Ishikawa (cell line): Measurements from ENCODE around the gene FAM114A1.

Experiments
- CEBPB ChIP-seq: IDR thresholded peaks from 2 replicates; pipeline ENCODE4 v1.6.1; 2012
- CREB1 ChIP-seq: IDR thresholded peaks from 2 replicates; pipeline ENCODE4 v1.6.1; 2012; ENCODE audit warnings: low read depth
- EGR1 ChIP-seq: IDR thresholded peaks from 2 replicates; pipeline ENCODE4 v1.6.1; 2012
- EP300 ChIP-seq: IDR thresholded peaks from 2 replicates; pipeline ENCODE4 v1.6.1; 2012; ENCODE audit warnings: borderline replicate concordance
- FOXM1 ChIP-seq: IDR thresholded peaks from 2 replicates; pipeline ENCODE4 v1.6.1; 2012; ENCODE audit warnings: low read depth, borderline replicate concordance
- NFIC ChIP-seq: IDR thresholded peaks from 2 replicates; pipeline ENCODE4 v1.6.1; 2012
- RAD21 ChIP-seq: IDR thresholded peaks from 2 replicates; pipeline ENCODE4 v1.6.1; 2012; ENCODE audit warnings: low read depth
- REST ChIP-seq: IDR thresholded peaks from 2 replicates; pipeline ENCODE4 v1.6.1; 2012; ENCODE audit warnings: low read depth, mild to moderate bottlenecking
- TAF1 ChIP-seq: IDR thresholded peaks from 2 replicates; pipeline ENCODE4 v1.6.1; 2012; ENCODE audit warnings: low read depth, mild to moderate bottlenecking
- TCF12 ChIP-seq: IDR thresholded peaks from 2 replicates; pipeline ENCODE4 v1.6.1; 2012; ENCODE audit warnings: low read depth
- TEAD4 ChIP-seq: IDR thresholded peaks from 2 replicates; pipeline ENCODE4 v1.6.1; 2012
- USF1 ChIP-seq: IDR thresholded peaks from 2 replicates; pipeline ENCODE4 v1.6.1; 2012
- YY1 ChIP-seq: IDR thresholded peaks from 2 replicates; pipeline ENCODE4 v1.6.1; 2012; ENCODE audit warnings: low read depth
- ZBTB7A ChIP-seq: IDR thresholded peaks from 2 replicates; pipeline ENCODE4 v1.6.1; 2012; ENCODE audit warnings: low read depth
- TF ChIP-seq, protein P1 (sequence below): IDR thresholded peaks from 2 replicates; pipeline ENCODE4 v1.6.1; 2012

The FAM114A1 gene

GRCh38 chr4:38914854-38915253, 47.2 kb downstream of the FAM114A1 start:
- TF ChIP-seq FOXM1 = no peak
- no peak for TF ChIP-seq USF1
- TF ChIP-seq ZBTB7A = no peak
- no peak for TF ChIP-seq TAF1
- no peak for TF ChIP-seq TCF12
- TF ChIP-seq REST = no peak
- no peak for TF ChIP-seq CEBPB

DNA sequence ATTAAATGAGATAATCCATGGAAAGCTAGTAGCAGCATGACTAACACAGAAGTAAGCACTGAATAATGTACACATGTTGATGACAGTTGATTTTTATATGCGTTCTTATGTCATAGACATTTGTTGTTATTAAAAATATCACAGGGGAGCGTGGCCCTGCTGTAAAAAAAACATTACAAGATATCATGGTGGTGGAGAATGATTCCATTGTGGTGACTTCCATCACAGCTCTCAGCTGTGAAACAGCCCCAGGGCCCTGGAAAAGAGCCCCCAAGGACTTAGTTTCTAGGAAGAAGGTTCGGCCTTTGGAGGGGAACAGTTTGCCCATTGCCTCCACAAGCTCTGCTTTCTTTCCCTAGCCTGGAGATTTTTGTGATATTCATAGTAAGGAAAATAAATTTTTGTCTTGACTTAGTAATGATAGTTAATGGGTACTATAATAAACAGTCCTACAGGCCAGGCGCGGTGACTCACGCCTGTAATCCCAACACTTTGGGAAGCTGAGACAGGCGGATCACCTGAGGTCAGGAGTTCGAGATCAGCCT, 49.9 kb downstream of the FAM114A1 start:
- TF ChIP-seq RAD21 = no peak

DNA sequence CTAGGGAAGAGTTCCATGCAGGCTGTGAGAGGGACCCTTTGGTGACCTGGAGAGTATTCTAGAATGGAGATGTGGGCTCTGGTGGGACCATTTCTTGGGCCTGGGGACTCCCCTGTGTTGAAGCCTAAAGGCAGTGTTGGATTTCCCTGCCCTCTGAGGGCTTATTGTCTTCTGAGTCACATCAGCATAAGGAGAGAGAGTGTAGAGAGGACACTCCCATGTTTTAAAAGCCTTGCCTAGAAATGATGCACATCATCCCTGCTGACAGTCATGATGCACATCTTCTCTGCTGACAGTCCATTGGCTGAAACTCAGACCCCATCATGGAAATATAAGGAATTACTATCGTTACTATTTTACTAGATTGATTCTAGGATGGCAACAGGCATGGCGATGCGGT, 51.9 kb downstream of the FAM114A1 start:
- TF ChIP-seq EP300 (no peak), REST (no peak), TAF1 (no peak), NFIC (no peak), TEAD4 (no peak), RAD21 (no peak), FOXM1 (no peak)

- TF ChIP-seq EGR1 (no peak), USF1 (no peak), FOXM1 (no peak), NFIC (no peak), CREB1 (no peak), TAF1 (no peak), TCF12 (no peak), RAD21 (no peak), EP300 (no peak), REST (no peak)
- TF ChIP-seq, protein P1, sequence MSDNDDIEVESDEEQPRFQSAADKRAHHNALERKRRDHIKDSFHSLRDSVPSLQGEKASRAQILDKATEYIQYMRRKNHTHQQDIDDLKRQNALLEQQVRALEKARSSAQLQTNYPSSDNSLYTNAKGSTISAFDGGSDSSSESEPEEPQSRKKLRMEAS = no peak
Observed at GRCh38 chr4:38920186-38920585, 52.6 kb downstream of the FAM114A1 start.

GRCh38 chr4:38920677-38921076, 53.1 kb downstream of the FAM114A1 start:
- TF ChIP-seq CREB1 (no peak), EGR1 (no peak), FOXM1 (no peak), ZBTB7A (no peak), REST (no peak), YY1 (no peak), RAD21 (no peak), CEBPB (no peak), USF1 (no peak), TCF12 (no peak), TEAD4 (no peak), NFIC (no peak), TAF1 (no peak), EP300 (no peak)
- TF ChIP-seq, protein P1 = no peak
